ENCODE data around the gene STAG1.

- no peak for TF ChIP-seq EP300 (IDR thresholded peaks at IDR 0.05)
- no peak for TF ChIP-seq CTCF (IDR thresholded peaks at IDR 0.05)
- no peak for TF ChIP-seq POLR2A (IDR thresholded peaks at IDR 0.05)
These were observed 101.7 kb downstream of the STAG1 start for GRCh38 chr3:136650461-136650860.
